Activated T-helper 1 cell treated with anti-CD3 and anti-CD28 coated beads, Interleukin-12 subunit alpha, Interleukin-12 subunit beta, Interleukin-2, Interleukin-4 antibody, amounts not matched to agents 30 ng/mL and 10 ng/mL and 1 ng/mL, durations not matched to agents 14 hours and 24 hours and 36 hours (primary cell): ENCODE measurements around the gene PLCB3. TPM values are rescaled to one million over a fixed set of nuclear protein-coding genes. Genes with fewer than 3 reads are reported as not detected.

ENCODE experiments used
- DNase-seq: peaks from one replicate; pipeline ENCODE4 v3.0.0; 2021; ENCODE audit warnings: low spot score
- H3K27ac Mint-ChIP-seq: one replicate; pipeline ENCODE4 v1.8.0; 2021; ENCODE audit warnings: mild to moderate bottlenecking, mixed read lengths
- H3K27me3 Mint-ChIP-seq: one replicate; pipeline ENCODE4 v1.8.0; 2022; ENCODE audit warnings: mild to moderate bottlenecking, moderate library complexity, mixed read lengths; ENCODE audit not compliant: insufficient read depth
- H3K36me3 Mint-ChIP-seq: one replicate; pipeline ENCODE4 v1.8.0; 2021; ENCODE audit warnings: low read depth, mixed read lengths
- H3K4me1 Mint-ChIP-seq: one replicate; pipeline ENCODE4 v1.8.0; 2021; ENCODE audit warnings: low read depth, mixed read lengths
- H3K4me3 Mint-ChIP-seq: one replicate; pipeline ENCODE4 v1.8.0; 2021; ENCODE audit warnings: mild to moderate bottlenecking, moderate library complexity, mixed read lengths
- H3K9me3 Mint-ChIP-seq: one replicate; pipeline ENCODE4 v1.8.0; 2021; ENCODE audit warnings: mixed read lengths
- intact Hi-C: fragments of 100-400 bp; cut with micrococcal nuclease; formaldehyde crosslinking; loops from one replicate; pipeline ENCODE4 v1.15.1; 2024
- total RNA-seq: library from RNA; stranded (reverse); gene quantifications from 2 replicates; pipeline ENCODE4 v1.2.3, GENCODE V29; 2022

Gene PLCB3
- 13.4 and 14.2 TPM in 2 replicates for total RNA-seq

DNA sequence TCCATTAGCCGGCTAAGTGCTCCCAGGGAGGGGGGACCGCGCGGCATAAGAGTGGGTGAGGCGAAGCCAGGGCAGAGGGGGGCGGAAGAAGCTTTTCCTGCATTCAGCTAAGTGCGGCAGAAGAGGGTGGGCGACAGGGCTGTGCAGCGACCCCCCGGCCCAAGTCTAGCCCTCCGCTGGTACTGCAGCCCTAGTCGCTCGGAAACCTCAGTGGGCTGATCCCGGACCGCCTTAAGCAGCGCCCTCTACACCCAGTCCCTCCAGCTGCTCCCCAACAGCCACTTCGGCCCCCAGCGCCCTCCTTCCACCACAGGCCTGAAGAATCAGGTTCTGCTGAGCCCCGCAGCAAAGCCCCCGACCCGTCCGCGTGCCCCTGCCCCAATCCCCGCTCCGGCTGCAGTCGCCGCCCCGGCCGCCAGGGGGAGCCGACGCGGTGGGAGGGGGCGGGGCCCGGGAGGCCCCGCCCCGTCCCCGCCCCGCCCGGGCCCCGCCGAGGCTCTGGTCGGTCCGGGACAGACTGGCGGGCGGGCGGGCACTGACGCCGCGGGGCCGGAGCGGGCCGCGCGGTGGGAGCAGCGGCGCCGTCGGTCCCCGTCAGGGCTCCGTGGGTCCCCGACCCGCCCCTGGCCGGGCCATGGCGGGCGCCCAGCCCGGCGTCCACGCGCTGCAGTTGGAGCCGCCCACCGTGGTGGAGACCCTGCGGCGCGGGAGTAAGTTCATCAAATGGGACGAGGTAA is at the start of gene PLCB3:
TSS of gene PLCB3 (plus strand) at position 515 of the 737 bp plus-strand sequence. CDS start at position 635, 120 bp downstream.
- intact Hi-C loops = loop anchor here (1.0 to 5.0 kb wide), 5 partner anchors 10 to 106 kb away; partner anchors contain the start of genes ESRRA, FKBP2, NUDT22 and RPS6KA4
- H3K36me3 Mint-ChIP-seq = no peaks in the 10 kb centered on the region
- no peaks in the 10 kb centered on the region for H3K9me3 Mint-ChIP-seq
- peak within 1 kb of the TSS; percentile 87 for H3K4me3 Mint-ChIP-seq
- peak within 1 kb of the TSS; percentile 66 for H3K27ac Mint-ChIP-seq
- H3K27me3 Mint-ChIP-seq = peaks cover 1% of the 10 kb centered on the region
- DNase-seq = peak; percentile 62
- peaks cover 12% of the 10 kb centered on the region for H3K4me1 Mint-ChIP-seq

DNA sequence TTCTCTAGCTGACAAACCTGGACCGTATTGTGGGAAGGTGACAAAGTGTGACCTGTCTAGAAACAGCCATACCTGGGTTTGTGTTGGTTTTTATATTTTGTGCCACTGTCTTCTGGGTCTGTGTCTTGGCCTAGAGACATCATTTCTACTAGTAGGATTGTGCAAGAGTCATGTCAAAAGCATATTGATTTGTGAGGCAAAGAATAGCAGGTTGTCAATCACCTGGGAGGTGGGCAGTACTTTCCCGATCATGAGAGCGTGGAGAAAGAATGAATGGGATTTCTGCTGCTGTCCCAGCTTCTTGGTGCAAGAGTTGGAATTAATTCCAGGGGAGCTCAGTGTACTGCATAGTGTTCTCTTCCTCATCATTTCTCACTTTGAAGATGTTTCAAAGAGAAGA is 49.8 kb upstream of the PLCB3 start:
- Mint-ChIP-seq H3K4me1 (peaks cover 45% of the 10 kb centered on the region), H3K27me3 (no peaks in the 10 kb centered on the region), H3K27ac (peak overlapping the region; percentile 31), H3K9me3 (no peaks in the 10 kb centered on the region), H3K4me3 (no peak overlapping the region), H3K36me3 (peaks cover 52% of the 10 kb centered on the region)
- no peak for DNase-seq
- intact Hi-C loops = no loop called here

DNA sequence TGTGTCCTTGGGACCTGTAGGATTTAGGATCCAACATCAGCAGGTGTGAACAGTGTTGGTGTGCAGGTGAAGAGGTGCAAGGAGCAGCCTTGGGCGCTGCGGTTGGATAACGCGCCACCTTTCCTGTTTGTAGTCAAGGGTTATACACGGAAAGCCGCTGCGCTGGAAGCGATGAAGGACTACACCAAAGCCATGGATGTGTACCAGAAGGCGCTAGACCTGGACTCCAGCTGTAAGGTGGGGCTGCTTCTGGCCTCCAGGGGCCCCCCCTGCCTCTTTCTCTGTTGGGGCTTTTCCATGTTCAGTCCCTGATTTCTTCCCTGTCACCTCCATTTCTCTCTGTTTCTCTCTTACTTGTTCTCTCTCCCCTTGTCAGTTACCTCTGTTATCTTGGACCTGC is 48.3 kb upstream of the PLCB3 start:
- no peak for DNase-seq
- peaks cover 52% of the 10 kb centered on the region for H3K36me3 Mint-ChIP-seq
- H3K9me3 Mint-ChIP-seq = no peaks in the 10 kb centered on the region
- H3K4me3 Mint-ChIP-seq = no peak overlapping the region
- H3K27ac Mint-ChIP-seq = no peak overlapping the region
- peaks cover 39% of the 10 kb centered on the region for H3K4me1 Mint-ChIP-seq
- H3K27me3 Mint-ChIP-seq = no peaks in the 10 kb centered on the region
- intact Hi-C loops = no loop called here

DNA sequence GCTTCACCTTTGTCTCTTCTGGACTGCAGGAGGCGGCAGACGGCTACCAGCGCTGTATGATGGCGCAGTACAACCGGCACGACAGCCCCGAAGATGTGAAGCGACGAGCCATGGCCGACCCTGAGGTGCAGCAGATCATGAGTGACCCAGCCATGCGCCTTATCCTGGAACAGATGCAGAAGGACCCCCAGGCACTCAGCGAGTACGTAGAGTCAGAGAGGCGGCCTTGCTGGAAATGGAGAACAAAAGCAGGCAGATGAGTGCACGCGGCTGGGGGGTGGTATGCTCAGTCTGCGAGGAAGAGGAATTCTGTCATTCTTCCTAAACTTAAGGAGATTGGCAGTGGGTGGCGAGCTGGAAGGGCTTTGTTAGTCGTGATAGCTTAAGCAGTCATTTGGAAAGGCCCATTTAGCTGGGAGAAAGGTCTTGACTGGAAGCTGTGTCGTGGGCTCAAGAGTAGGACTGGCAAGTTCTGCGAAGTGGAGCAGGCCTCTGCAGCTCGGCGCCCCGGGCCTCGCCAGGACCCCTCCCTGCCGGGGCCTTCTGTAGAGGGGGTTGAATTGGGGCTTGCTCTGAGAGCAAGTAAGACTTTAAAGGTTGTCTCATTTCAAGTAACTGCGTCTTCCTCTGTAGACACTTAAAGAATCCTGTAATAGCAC is 47.8 kb upstream of the PLCB3 start:
- Mint-ChIP-seq H3K9me3 (no peaks in the 10 kb centered on the region), H3K4me3 (peak overlapping the region; percentile 49), H3K36me3 (peaks cover 51% of the 10 kb centered on the region), H3K4me1 (peaks cover 39% of the 10 kb centered on the region), H3K27ac (no peak overlapping the region), H3K27me3 (no peaks in the 10 kb centered on the region)
- DNase-seq = no peak
- intact Hi-C loops = loop anchor here (1.0 kb wide), 2 partner anchors 43 to 101 kb away; partner anchors contain the start of gene PPP1R14B

DNA sequence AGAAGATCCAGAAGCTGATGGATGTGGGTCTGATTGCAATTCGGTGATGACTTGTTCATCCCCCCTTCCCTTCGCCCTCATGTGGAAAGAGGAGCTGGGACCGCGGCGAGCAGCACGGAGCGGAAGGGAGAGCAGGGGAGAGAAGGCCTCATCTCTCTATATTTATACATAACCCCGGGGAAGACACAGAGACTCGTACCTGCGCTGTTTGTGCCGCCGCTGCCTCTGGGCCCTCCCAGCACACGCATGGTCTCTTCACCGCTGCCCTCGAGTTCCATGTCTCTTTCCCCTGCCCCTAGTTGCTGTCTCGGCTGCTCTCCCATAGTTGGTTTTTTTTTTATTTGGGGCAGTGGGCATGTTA is 47.3 kb upstream of the PLCB3 start:
- no peak for DNase-seq
- Mint-ChIP-seq H3K4me1 (peaks cover 39% of the 10 kb centered on the region), H3K27me3 (no peaks in the 10 kb centered on the region), H3K4me3 (peak overlapping the region; percentile 49), H3K27ac (no peak overlapping the region), H3K9me3 (no peaks in the 10 kb centered on the region), H3K36me3 (peaks cover 55% of the 10 kb centered on the region)
- intact Hi-C loops = loop anchor here (1.0 kb wide), 2 partner anchors 42 to 100 kb away; partner anchors contain the start of gene PPP1R14B

DNA sequence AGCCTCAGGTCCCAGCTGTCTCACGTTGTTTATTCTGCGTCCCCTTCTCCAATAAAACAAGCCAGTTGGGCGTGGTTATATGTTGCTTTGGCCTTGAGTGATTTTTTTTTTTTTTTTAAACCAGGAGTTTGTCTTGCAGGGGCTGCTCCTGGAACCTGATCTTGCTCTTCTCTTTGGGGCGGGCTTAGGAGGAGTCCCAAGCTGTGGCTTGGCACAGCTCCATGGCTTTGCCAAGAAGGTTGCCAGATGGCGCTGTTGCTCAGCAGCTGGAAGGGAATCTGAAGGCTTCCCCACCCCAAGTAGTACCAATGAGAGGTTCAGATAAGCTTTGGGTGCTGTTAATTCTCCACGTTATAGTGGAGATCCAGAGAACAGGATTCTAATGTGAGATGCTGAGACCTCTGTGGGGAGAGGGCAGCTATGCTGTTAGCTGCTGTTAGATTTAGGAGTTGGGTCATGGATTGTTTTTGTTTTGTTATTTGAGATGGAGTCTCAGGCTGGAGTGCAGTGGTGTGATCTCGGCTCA is 46.8 kb upstream of the PLCB3 start:
- Mint-ChIP-seq H3K27ac (peak overlapping the region; percentile 70), H3K4me3 (peak overlapping the region; percentile 78), H3K27me3 (no peaks in the 10 kb centered on the region), H3K9me3 (no peaks in the 10 kb centered on the region), H3K4me1 (peaks cover 39% of the 10 kb centered on the region), H3K36me3 (peaks cover 57% of the 10 kb centered on the region)
- peak; percentile 61 for DNase-seq
- intact Hi-C loops = loop anchor here (1.0 kb wide), 2 partner anchors 42 to 100 kb away; partner anchors contain the start of gene PPP1R14B

DNA sequence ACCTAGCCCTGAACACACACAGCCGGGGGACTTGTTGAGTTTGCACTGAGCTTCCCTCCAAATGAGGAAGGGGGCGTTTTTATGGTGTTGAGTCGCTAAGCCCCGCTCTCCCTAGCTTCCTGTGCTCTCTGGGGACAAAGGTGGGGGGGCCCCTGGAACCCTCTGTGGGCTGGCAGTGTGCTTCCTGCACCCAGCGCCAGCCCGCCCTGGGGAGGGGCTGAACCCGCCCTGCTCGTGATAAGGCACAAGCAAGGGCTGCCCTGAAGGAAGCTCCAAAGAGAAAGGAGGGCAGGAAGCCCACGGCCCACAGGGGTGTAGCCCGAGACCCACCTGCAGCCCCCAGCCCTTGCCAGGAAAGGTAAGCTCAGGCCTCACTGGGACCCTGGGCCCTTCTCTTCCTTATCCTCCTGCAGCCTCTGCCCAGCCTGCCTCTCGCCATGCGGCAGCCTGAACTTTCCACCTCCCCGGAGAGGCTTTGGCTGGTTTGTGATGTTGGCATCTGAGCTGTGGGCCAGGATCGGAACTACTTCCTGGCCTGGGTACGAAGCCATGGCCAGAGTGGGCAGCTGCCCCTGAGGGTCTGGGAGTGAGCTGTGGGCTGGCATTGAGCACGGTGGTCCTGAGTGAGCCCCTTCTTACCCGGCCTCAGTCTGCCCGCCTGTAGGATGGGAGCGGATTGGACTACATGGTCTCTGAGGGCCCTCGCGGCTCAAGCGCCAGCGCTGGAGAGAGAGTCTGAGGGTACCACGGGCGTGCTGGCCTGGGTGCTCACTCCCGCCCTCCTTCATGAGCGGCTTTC is 44.7 kb upstream of the PLCB3 start, which contains the start of gene FERMT3:
TSS of gene FERMT3 (plus strand) at position 265 of the 799 bp plus-strand sequence. CDS start 644 bp downstream, outside the sequence.
- intact Hi-C loops = loop anchor here (1.0 to 2.0 kb wide), 6 partner anchors 20 to 111 kb away; partner anchors contain the start of genes DNAJC4, FKBP2, NUDT22 and TRMT112
- peaks cover 34% of the 10 kb centered on the region for H3K4me1 Mint-ChIP-seq

DNA sequence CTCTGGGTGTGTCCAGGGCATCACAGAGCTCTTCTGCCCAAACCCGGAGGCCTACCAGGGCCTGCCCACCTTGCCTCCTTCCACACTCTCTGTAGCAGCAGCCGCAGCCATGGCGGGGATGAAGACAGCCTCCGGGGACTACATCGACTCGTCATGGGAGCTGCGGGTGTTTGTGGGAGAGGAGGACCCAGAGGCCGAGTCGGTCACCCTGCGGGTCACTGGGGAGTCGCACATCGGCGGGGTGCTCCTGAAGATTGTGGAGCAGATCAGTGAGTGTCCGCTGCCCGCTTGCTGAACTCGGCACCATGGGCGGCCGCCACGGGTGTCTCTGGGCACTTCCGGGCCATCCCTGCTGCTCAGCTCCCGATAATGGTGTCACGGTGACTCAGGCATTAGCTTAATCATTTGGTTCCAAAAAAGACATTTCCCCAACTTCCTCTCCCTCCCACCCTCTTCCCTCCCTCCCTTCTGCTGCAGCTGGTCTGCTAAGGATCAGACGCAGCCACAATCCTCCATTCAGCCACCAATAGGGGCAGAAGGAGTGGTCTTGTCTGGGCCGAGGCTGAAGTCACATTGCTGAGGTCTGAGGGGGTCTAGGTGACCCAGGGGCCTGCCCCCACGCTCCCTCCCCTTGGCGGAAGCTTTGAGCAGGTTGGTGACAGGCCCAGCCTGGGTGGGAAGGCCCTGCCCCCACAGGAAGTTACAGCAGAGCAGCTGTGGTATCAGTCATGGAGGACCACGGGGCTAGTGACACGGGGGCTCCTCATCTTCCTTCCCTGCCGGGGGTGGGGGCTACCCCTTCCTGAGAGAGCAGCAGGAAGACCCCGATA is 43.9 kb upstream of the PLCB3 start:
- H3K4me3 Mint-ChIP-seq = peak overlapping the region; percentile 89
- H3K27me3 Mint-ChIP-seq = no peaks in the 10 kb centered on the region
- H3K4me1 Mint-ChIP-seq = peaks cover 33% of the 10 kb centered on the region
- peaks cover 56% of the 10 kb centered on the region for H3K36me3 Mint-ChIP-seq
- no peaks in the 10 kb centered on the region for H3K9me3 Mint-ChIP-seq
- intact Hi-C loops = loop anchor here (1.0 to 2.0 kb wide), 5 partner anchors 19 to 110 kb away; partner anchors contain the start of genes DNAJC4, FKBP2, NUDT22 and TRMT112
- peak overlapping the region; percentile 95 for H3K27ac Mint-ChIP-seq
- peak; percentile 71 for DNase-seq

More for the DNA sequence above, 44.7 kb upstream of the PLCB3 start, which contains the start of gene FERMT3:
- Mint-ChIP-seq H3K9me3 (no peaks in the 10 kb centered on the region), H3K27ac (peak within 1 kb of the TSS; percentile 95), H3K27me3 (no peaks in the 10 kb centered on the region), H3K36me3 (peaks cover 54% of the 10 kb centered on the region), H3K4me3 (peak within 1 kb of the TSS; percentile 89)
- peak; percentile 72 for DNase-seq

DNA sequence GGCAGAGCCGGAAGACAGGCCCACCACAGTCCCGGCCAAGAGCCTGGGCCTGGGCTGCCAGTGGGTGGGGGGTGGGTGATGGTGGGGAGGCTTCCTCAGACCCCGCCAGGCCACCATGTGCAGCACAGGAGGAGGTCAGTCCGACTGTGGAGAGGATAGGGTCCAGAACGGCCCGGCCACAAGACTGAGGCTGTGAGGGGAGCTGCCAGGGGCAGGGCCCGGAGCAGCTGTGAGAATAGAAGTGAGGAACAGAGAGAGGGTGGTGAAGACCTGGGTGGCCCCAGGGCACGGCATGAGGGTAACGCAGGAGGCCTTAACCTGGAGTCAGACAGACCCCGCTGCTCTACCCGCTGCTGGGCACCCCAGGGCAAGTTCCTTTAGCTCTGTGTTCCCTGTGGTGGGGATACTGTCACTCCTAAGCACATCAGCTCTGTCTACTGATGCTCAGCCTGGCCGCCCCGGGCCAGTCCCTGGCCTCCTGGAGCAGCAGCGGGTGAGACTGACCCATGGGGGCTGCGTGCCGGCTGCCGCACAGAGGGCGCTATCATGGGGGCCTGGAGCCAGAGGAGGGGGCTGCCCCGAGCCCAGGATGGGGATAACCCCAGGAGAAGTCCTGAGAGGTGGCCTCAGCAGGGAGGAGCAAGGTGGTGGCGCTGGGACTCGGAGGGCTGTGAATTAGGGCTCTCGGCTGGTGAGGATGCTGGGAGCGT is 43.1 kb upstream of the PLCB3 start:
- peak overlapping the region; percentile 95 for H3K27ac Mint-ChIP-seq

DNA sequence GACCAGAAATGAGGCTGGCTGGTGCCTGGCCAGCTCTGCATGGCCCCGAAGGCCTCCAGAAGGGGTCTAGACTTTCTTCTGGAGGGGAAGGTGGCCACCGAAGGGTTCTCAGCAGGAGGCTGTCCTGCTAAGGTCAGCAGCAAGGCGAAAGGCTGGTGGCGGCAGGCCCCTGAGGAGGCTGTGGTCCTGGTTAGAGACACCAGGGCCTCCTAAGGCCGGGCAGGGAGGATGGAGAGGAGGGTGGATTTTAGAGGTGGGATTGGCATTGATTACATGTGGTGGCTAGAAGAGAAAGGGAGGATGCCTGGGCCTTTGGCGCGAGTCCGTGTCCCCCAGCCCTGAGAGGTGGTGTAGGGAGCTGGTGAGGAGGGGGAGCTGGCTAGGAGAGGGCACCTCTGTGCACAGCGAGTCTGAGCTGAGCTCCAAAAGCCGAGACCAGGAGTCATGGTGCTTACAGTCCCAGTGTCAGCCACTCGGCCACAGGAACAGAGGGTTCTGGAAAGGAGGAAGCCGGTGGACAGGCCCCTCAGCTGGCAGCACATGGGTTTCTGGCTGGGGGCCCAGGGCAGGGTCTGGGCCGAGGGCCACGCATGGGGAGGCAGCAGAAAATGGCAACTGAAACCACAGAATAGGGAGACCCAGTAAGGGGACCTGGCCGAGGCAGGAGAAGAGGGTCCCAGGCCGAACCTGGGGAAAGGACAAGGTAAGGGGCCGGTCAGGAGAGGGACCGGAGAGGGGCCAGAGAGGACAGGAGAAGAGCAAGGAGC is 42.4 kb upstream of the PLCB3 start:
- H3K4me3 Mint-ChIP-seq = peak overlapping the region; percentile 58
- peak overlapping the region; percentile 95 for H3K27ac Mint-ChIP-seq
- peaks cover 53% of the 10 kb centered on the region for H3K36me3 Mint-ChIP-seq
- intact Hi-C loops = no loop called here
- no peaks in the 10 kb centered on the region for H3K27me3 Mint-ChIP-seq
- peaks cover 30% of the 10 kb centered on the region for H3K4me1 Mint-ChIP-seq
- H3K9me3 Mint-ChIP-seq = no peaks in the 10 kb centered on the region
- no peak for DNase-seq

More for the DNA sequence above, 43.1 kb upstream of the PLCB3 start:
- H3K4me3 Mint-ChIP-seq = peak overlapping the region; percentile 89
- peaks cover 57% of the 10 kb centered on the region for H3K36me3 Mint-ChIP-seq
- peaks cover 33% of the 10 kb centered on the region for H3K4me1 Mint-ChIP-seq
- intact Hi-C loops = no loop called here
- no peaks in the 10 kb centered on the region for H3K9me3 Mint-ChIP-seq
- DNase-seq = no peak
- H3K27me3 Mint-ChIP-seq = no peaks in the 10 kb centered on the region

DNA sequence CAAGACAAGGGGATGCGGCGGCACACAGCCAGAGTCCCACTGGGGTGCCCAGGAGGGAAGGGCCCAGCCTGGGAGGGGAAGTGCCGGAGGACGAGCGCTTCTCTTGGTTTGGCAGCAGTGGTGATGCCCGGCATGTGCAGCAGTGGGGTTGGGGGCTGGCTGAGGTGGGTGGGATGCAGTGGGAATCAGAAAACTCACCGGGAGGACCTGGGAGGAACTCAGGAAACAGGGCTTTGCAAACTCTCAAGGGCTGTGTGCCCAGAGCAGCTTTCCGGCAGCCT is 41.8 kb upstream of the PLCB3 start:
- H3K27ac Mint-ChIP-seq = no peak overlapping the region
- intact Hi-C loops = no loop called here

More for the DNA sequence above, 41.8 kb upstream of the PLCB3 start:
- Mint-ChIP-seq H3K9me3 (no peaks in the 10 kb centered on the region), H3K4me1 (peaks cover 26% of the 10 kb centered on the region), H3K27me3 (no peaks in the 10 kb centered on the region), H3K4me3 (peak overlapping the region; percentile 30), H3K36me3 (peaks cover 50% of the 10 kb centered on the region)
- no peak for DNase-seq
